ENCODE measurements around the gene CDK14. TPM values are rescaled to one million over a fixed set of nuclear protein-coding genes. Genes with fewer than 3 reads are reported as not detected.

Gene CDK14
- total RNA-seq, 2 donors from 2014 or later = 10.8 to 14.6 TPM

GRCh38 chr7:91251877-91252276 is 655.8 kb downstream of the CDK14 start:
- ATAC-seq (ENCODE audit: insufficient number of reproducible peaks, low FRiP score, low read depth) = no peak
- Histone ChIP-seq H3K4me1 (ENCODE audit: control insufficient read depth in 1 of 2, low read depth in 2 of 2) (no peaks in the 10 kb centered on the region), H3K27me3 (replicated peaks; ENCODE audit: insufficient read depth) (no peaks in the 10 kb centered on the region), H3K27ac (no peak overlapping the region), H3K9me3 (no peaks in the 10 kb centered on the region), H3K36me3 (no peaks in the 10 kb centered on the region), H3K4me3 (no peak overlapping the region)
- DNase-seq (ENCODE audit: low spot score) = no peak
- TF ChIP-seq CTCF (IDR thresholded peaks at IDR 0.05) = no peak

Other genes with a start within 250 kb of the CDK14 start
- gene GTPBP10, start 249.6 kb upstream of the CDK14 start, total RNA-seq = 10 to 100 TPM in 1 of 2 donors, 1 to 10 TPM in 1; 7.4 to 16.2 TPM
- gene CLDN12, start 192.9 kb upstream of the CDK14 start, total RNA-seq = 10 to 100 TPM; 24.1 to 30.5 TPM
- gene PTTG1IP2, start 126.7 kb upstream of the CDK14 start, total RNA-seq = not detected

Measured in thoracic aorta (tissue), 2 donors.